Measurements from ENCODE around the gene ZMYND19.

DNA sequence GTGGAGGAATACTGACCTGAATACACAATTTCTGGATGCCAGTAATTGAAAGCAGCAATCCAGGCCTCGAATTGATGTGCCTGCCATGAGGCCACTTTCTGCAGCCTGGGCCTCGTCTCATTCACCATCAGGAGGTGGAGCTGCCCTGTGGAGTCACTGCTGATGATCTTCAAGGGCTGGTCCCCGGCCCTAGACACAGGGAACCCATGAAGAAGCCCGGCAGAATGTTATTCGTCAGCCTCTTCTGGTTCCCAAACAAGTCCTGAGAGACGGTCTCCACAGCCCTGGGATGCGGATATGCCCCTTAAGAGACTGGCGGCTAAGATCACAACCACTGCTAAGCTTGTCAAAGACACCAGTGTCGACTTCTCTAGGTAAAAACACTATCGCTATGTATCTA is 16.1 kb downstream of the ZMYND19 start:
- TF ChIP-seq POLR2AphosphoS5 (IDR thresholded peaks at IDR 0.05; ENCODE audit: insufficient read depth in 1 of 2, low read depth in 1 of 2) (no peak), POLR2A (IDR thresholded peaks at IDR 0.05) (no peak)
- TF ChIP-seq, protein P1, sequence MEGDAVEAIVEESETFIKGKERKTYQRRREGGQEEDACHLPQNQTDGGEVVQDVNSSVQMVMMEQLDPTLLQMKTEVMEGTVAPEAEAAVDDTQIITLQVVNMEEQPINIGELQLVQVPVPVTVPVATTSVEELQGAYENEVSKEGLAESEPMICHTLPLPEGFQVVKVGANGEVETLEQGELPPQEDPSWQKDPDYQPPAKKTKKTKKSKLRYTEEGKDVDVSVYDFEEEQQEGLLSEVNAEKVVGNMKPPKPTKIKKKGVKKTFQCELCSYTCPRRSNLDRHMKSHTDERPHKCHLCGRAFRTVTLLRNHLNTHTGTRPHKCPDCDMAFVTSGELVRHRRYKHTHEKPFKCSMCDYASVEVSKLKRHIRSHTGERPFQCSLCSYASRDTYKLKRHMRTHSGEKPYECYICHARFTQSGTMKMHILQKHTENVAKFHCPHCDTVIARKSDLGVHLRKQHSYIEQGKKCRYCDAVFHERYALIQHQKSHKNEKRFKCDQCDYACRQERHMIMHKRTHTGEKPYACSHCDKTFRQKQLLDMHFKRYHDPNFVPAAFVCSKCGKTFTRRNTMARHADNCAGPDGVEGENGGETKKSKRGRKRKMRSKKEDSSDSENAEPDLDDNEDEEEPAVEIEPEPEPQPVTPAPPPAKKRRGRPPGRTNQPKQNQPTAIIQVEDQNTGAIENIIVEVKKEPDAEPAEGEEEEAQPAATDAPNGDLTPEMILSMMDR (IDR thresholded peaks at IDR 0.05), result no peak
